Measurements from ENCODE around the gene KIF9. TPM values are rescaled to one million over a fixed set of nuclear protein-coding genes. Genes with fewer than 3 reads are reported as not detected.
"Not testable (repeated sequence)": the region's sequence is repeated elsewhere in the genome, so short reads cannot be mapped to it uniquely, and the experiment has no call there.

Gene KIF9
- total and polyA plus RNA-seq, 10 donors = 3.8 to 15.8 (median 6.7) TPM

- H3K27me3 ChIP-seq (replicated peaks in 1 of 7) = no peaks in the 10 kb centered on the region
- no peak for DNase-seq
- H3K4me1 ChIP-seq = peaks cover 0 to 26% (median 20%) of the 10 kb centered on the region in 6 donors
- H3K9me3 ChIP-seq = no peaks in the 10 kb centered on the region
- 27 to 66% (median 62%) methylated on average over 1 of the region's 1 CpG for WGBS, 5 donors
- no peak overlapping the region for H3K4me3 ChIP-seq
- no peaks in the 10 kb centered on the region for H3K36me3 ChIP-seq
- TF ChIP-seq POLR2A (IDR thresholded peaks at IDR 0.05) (no peak), CTCF (IDR thresholded peaks at IDR 0.05 in 8 of 11, conservative IDR thresholded peaks at IDR 0.05 in 3 of 11) (no peak), POLR2AphosphoS5 (IDR thresholded peaks at IDR 0.05) (no peak)
- intact Hi-C loops (cut with DNase I; ENCODE audit: low total_unique reads) = no loop called here
- H3K27ac ChIP-seq = no peak overlapping the region
These were observed 60.8 kb downstream of the KIF9 start for GRCh38 chr3:47221798-47222197.

GRCh38 chr3:47210863-47211405, 71.7 kb downstream of the KIF9 start:
- no peak overlapping the region for H3K4me3 ChIP-seq
- WGBS, 5 donors = 88 to 99% (median 97%) methylated on average over 3 of the region's 3 CpGs
- no peaks in the 10 kb centered on the region for H3K36me3 ChIP-seq
- no peaks in the 10 kb centered on the region for H3K4me1 ChIP-seq
- no peaks in the 10 kb centered on the region for H3K27me3 ChIP-seq (replicated peaks in 1 of 7)
- no peak overlapping the region for H3K27ac ChIP-seq
- DNase-seq = no peak
- intact Hi-C loops (cut with DNase I; ENCODE audit: low total_unique reads) = no loop called here
- H3K9me3 ChIP-seq = no peaks in the 10 kb centered on the region
- TF ChIP-seq CTCF (IDR thresholded peaks at IDR 0.05 in 8 of 11, conservative IDR thresholded peaks at IDR 0.05 in 3 of 11) = no peak
- no peak for TF ChIP-seq POLR2A (IDR thresholded peaks at IDR 0.05)
- TF ChIP-seq POLR2AphosphoS5 (IDR thresholded peaks at IDR 0.05) = no peak

- WGBS, 5 donors = 89 to 97% (median 95%) methylated on average over 5 of the region's 5 CpGs
- H3K27ac ChIP-seq; H3K4me1 ChIP-seq; intact Hi-C loops (cut with DNase I; ENCODE audit: low total_unique reads); H3K4me3 ChIP-seq; H3K27me3 ChIP-seq (replicated peaks in 1 of 7); H3K9me3 ChIP-seq; DNase-seq; H3K36me3 ChIP-seq: not testable (repeated sequence)
These were observed 76.6 kb downstream of the KIF9 start for GRCh38 chr3:47206022-47206421.

GRCh38 chr3:47204875-47205274, 77.7 kb downstream of the KIF9 start:
- no peaks in the 10 kb centered on the region for H3K9me3 ChIP-seq
- no peaks in the 10 kb centered on the region for H3K4me1 ChIP-seq
- no peak for DNase-seq
- TF ChIP-seq CTCF (IDR thresholded peaks at IDR 0.05 in 8 of 11, conservative IDR thresholded peaks at IDR 0.05 in 3 of 11) = no peak
- no peak overlapping the region for H3K27ac ChIP-seq
- H3K36me3 ChIP-seq = no peaks in the 10 kb centered on the region
- H3K27me3 ChIP-seq (replicated peaks in 1 of 7) = no peaks in the 10 kb centered on the region
- intact Hi-C loops (cut with DNase I; ENCODE audit: low total_unique reads) = no loop called here
- no peak overlapping the region for H3K4me3 ChIP-seq

- Histone ChIP-seq H3K4me3 (no peak overlapping the region), H3K27ac (no peak overlapping the region), H3K9me3 (no peaks in the 10 kb centered on the region), H3K4me1 (no peaks in the 10 kb centered on the region), H3K36me3 (no peaks in the 10 kb centered on the region), H3K27me3 (replicated peaks in 1 of 7) (no peaks in the 10 kb centered on the region)
- DNase-seq = no peak
- TF ChIP-seq POLR2A (IDR thresholded peaks at IDR 0.05) = no peak
- TF ChIP-seq POLR2AphosphoS5 (IDR thresholded peaks at IDR 0.05) = no peak
- no peak for TF ChIP-seq CTCF (IDR thresholded peaks at IDR 0.05 in 8 of 11, conservative IDR thresholded peaks at IDR 0.05 in 3 of 11)
- WGBS, 5 donors = 85 to 96% (median 94%) methylated on average over 3 of the region's 3 CpGs
- intact Hi-C loops (cut with DNase I; ENCODE audit: low total_unique reads) = no loop called here
These were observed 80.1 kb downstream of the KIF9 start for GRCh38 chr3:47202542-47202941.
